ENCODE measurements around the gene RPS15. TPM values are rescaled to one million over a fixed set of nuclear protein-coding genes. Genes with fewer than 3 reads are reported as not detected.
A peak's percentile ranks its signal among the peaks of the same experiment; 100 is the strongest.

Gene RPS15
- total RNA-seq, 3 donors from 2014 or later: 2,317 to 2,484 (median 2,379) TPM

DNA sequence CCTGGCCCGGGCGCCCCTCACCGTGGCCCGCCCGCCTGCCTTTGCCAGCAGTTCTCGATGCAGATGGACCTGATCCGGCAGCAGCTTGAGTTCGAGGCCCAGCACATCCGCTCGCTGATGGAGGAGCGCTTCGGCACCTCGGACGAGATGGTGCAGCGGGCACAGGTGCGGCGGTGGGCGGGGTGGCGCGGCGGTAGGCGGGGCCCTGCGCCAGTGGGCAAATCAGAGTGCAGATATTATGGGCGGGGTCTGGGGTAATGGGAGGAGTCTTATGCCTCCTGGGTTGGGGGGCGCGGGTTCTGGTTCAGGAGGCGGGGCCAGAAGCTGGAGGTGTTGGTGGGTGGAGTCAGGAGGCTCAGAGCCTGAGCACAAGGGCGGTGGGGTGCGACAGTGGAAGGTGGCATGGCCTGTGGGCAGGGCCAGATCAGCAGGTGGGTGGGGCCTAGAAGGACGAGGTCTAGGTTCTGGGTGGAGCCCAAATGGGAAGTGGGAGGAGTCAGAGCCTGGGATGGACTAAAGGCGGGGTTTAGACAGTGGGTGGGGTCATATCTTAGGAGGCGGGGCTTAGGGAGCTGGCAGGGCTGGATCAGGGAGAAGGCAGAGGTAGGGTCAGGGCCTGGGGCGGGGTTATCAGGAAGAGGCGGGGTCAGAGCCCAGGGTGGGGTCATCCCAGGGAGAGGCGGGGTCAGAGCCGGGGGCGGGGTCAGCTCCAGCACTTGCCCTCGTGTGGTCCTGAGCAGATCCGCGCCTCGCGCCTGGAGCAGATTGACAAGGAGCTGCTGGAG is 17.3 kb downstream of the RPS15 start:
- Mint-ChIP-seq H3K9me3 (no peaks in the 10 kb centered on the region), H3K36me3 (ENCODE audit: insufficient read depth) (no peaks in the 10 kb centered on the region), H3K4me3 (peak overlapping the region; percentile 11), H3K4me1 (ENCODE audit: low read depth) (peaks cover 14% of the 10 kb centered on the region), H3K27me3 (ENCODE audit: low read depth) (peaks cover 63% of the 10 kb centered on the region)
- peak; percentile 69 to 71 for ATAC-seq
- no peak for DNase-seq

DNA sequence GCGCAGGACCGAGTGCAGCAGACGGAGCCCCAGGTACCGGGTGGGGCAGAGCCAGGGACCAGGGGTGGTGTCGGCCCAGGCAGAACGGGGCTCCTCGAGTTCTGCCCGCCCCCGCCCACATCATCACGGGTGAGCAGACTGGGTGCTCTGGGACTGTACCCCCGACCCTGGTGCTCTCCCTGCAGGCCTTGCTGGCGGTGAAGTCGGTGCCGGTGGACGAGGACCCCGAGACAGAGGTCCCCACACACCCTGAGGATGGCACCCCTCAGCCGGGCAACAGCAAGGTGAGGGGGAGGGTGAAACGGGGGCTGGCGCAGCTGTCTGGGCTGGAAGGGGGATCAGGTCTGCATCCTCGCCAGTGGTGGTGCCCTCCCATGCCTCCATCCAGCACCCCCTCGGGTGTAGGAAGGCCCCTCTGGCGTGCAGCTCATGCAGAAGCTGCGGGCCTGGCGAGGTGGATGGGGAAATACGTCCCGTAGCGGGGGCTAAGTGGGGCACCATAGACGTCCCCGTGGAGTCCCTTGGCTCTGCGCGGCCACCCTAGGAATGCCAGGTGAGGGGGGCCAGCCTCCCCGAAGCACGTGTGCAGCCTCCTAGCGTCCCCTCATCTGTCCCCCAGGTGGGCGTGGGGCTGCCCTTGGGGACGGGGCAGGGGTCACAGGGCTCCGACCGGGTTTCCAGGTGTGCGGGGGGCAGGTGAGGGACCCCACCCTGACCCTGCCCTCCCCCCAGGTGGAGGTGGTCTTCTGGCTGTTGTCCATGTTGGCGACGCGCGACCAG is 18.1 kb downstream of the RPS15 start:
- Mint-ChIP-seq H3K36me3 (ENCODE audit: insufficient read depth) (no peaks in the 10 kb centered on the region), H3K4me1 (ENCODE audit: low read depth) (peaks cover 11% of the 10 kb centered on the region), H3K9me3 (no peaks in the 10 kb centered on the region), H3K4me3 (no peak overlapping the region), H3K27me3 (ENCODE audit: low read depth) (peaks cover 55% of the 10 kb centered on the region)
- ATAC-seq (no peak), DNase-seq (no peak)

DNA sequence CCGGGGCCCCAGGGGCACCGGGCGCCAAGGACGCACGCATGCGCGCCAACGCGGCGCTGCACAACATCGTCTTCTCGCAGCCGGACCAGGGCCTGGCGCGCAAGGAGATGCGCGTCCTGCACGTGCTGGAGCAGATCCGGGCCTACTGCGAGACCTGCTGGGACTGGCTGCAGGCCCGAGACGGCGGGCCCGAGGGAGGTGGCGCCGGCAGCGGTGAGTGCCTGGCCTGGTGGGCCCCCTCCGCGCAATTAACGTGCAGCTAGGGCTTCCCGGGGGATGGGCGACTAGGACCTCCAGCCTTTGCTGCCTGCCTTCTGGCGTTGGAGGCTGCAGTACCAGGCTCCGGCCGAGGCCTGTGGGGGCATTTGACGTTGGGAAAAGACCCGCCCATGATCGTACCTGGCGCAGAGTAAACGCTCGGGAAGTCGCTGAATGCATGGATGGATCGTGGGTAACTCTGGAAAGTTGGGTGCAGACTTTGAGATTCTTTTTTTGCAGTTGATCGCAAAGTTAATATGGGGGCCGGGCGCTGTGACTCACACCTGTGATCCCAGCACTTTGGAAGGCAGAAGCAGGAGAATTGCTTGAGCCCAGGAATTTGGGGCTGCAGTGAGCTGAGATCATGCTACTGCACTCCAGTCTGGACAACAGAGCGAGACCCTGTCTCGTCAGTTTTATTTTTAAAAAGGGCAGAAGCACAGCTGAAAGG is 19.0 kb downstream of the RPS15 start:
- Mint-ChIP-seq H3K4me1 (ENCODE audit: low read depth) (peaks cover 11% of the 10 kb centered on the region), H3K4me3 (no peak overlapping the region), H3K9me3 (no peaks in the 10 kb centered on the region), H3K27me3 (ENCODE audit: low read depth) (peaks cover 49% of the 10 kb centered on the region), H3K36me3 (ENCODE audit: insufficient read depth) (no peaks in the 10 kb centered on the region)
- ATAC-seq: no peak
- DNase-seq: no peak

DNA sequence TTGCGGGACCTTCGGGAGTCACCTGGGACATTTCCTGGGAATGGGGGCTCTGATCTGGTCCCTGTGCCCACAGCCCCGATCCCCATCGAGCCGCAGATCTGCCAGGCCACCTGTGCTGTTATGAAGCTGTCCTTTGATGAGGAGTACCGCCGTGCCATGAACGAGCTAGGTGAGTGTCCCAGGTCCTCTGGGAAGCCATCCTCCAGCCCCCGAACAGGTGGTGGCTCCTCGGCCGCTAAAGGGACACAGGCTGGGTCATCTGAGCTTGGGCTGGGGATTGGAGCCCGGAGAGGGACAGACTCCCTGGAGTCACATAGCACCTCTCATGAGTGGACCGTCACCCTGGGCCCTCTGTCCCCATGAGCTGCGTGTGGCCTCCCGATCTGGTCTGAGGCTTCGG is 19.7 kb downstream of the RPS15 start:
- Mint-ChIP-seq H3K9me3 (no peaks in the 10 kb centered on the region), H3K36me3 (ENCODE audit: insufficient read depth) (no peaks in the 10 kb centered on the region), H3K27me3 (ENCODE audit: low read depth) (peaks cover 42% of the 10 kb centered on the region), H3K4me3 (no peak overlapping the region), H3K4me1 (ENCODE audit: low read depth) (peaks cover 11% of the 10 kb centered on the region)
- DNase-seq: no peak
- no peak for ATAC-seq

DNA sequence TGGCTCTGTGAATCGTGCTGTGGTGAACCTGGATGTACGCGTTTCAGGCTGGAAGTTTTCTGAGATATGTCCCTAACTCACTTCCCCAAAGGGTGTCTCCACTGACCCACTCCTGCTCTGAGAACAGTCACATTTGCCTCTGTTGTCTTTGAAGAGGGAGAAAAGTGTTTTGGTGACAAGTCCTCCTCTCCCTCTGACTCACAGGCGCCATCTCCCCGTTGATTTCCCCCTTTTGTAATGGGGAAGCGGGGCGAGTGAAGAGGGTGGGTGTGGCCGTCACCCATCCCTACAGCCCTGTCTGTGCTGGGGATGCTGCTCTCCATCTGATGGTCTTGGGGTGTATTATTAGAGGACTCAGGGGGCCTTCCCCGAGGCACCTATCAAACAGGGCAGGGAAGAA is 21.3 kb downstream of the RPS15 start:
- no peak for ATAC-seq
- DNase-seq: no peak
- H3K4me1 Mint-ChIP-seq (ENCODE audit: low read depth): peaks cover 8% of the 10 kb centered on the region
- no peak overlapping the region for H3K4me3 Mint-ChIP-seq
- no peaks in the 10 kb centered on the region for H3K36me3 Mint-ChIP-seq (ENCODE audit: insufficient read depth)
- no peaks in the 10 kb centered on the region for H3K9me3 Mint-ChIP-seq
- H3K27me3 Mint-ChIP-seq (ENCODE audit: low read depth): peaks cover 35% of the 10 kb centered on the region

DNA sequence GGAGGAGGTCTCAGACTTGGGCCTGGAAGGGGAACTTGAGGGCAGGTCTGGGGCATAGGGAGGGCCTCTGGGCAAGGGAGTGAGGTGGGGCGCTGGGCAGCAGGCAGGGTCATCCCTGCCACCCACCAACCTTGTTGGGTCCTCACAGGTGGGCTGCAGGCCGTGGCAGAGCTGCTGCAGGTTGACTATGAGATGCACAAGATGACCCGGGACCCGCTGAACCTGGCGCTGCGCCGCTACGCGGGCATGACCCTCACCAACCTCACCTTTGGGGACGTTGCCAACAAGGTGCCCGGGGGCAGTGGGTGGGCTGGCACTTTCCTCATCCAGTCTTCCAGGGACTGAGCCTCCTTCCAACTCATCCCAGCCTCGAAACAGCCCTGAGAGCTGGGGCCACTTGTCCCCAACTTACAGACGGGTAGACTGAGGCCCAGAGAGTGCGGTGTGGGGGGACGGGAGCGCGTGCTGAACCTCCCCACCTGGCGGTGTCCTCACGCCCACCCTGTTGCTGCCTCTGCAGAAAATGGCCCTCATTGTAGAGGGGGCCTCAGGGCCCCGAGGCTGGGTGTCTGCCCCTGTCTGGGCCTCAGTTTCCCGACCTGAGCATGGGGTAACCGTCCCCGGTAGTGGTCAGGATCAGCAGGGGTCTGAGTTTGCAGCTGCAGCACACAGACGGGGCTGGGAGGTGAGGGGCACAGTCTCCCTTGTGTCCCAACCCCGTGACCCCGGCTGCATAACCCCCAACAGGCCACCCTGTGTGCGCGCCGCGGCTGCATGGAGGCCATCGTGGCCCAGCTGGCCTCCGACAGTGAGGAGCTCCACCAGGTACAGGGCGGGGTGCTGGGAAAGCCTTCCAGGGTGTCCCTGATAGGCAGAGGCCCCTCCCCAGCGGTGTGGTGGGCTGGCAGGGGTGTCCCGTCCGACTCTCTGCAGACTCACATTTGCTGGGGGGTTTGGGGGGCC is 22.1 kb downstream of the RPS15 start:
- Mint-ChIP-seq H3K4me3 (no peak overlapping the region), H3K4me1 (ENCODE audit: low read depth) (peaks cover 6% of the 10 kb centered on the region), H3K36me3 (ENCODE audit: insufficient read depth) (no peaks in the 10 kb centered on the region), H3K27me3 (ENCODE audit: low read depth) (peaks cover 32% of the 10 kb centered on the region), H3K9me3 (no peaks in the 10 kb centered on the region)
- DNase-seq (no peak), ATAC-seq (no peak)

DNA sequence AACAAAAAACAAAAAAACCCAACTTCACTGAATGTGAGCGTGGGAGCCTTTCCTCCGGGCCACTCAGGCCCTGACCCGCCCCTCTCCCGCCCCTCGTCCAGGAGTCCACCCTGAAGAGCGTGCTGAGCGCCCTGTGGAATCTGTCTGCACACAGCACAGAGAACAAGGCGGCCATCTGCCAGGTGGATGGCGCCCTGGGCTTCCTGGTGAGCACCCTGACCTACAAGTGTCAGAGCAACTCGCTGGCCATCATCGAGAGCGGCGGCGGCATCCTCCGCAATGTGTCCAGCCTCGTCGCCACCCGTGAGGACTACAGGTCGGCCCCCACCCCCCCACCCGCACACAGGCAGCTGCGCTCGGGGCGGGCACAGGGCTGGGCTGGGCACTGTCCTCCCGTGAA is 23.7 kb downstream of the RPS15 start:
- H3K27me3 Mint-ChIP-seq (ENCODE audit: low read depth): peaks cover 29% of the 10 kb centered on the region
- peaks cover 2% of the 10 kb centered on the region for H3K4me1 Mint-ChIP-seq (ENCODE audit: low read depth)
- no peaks in the 10 kb centered on the region for H3K9me3 Mint-ChIP-seq
- DNase-seq (no peak), ATAC-seq (no peak)
- H3K4me3 Mint-ChIP-seq: no peak overlapping the region
- no peaks in the 10 kb centered on the region for H3K36me3 Mint-ChIP-seq (ENCODE audit: insufficient read depth)

DNA sequence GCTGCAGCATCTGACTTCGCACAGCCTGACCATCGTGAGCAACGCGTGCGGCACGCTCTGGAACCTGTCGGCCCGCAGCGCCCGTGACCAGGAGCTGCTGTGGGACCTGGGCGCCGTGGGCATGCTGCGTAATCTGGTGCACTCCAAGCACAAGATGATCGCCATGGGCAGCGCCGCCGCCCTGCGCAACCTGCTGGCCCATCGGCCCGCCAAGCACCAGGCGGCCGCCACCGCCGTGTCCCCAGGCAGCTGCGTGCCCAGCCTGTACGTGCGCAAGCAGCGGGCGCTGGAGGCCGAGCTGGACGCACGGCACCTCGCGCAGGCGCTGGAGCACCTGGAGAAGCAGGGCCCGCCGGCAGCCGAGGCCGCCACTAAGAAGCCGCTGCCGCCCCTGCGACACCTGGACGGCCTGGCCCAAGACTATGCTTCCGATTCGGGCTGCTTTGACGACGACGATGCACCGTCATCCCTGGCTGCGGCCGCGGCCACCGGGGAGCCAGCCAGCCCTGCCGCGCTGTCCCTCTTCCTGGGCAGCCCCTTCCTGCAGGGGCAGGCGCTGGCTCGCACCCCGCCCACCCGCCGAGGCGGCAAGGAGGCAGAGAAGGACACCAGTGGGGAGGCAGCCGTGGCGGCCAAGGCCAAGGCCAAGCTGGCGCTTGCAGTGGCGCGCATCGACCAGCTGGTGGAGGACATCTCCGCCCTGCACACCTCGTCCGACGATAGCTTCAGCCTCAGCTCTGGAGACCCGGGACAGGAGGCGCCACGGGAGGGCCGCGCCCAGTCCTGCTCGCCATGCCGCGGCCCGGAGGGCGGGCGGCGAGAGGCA is 27.2 kb downstream of the RPS15 start:
- Mint-ChIP-seq H3K36me3 (ENCODE audit: insufficient read depth) (no peaks in the 10 kb centered on the region), H3K4me3 (no peak overlapping the region), H3K9me3 (no peaks in the 10 kb centered on the region), H3K27me3 (ENCODE audit: low read depth) (peaks cover 11% of the 10 kb centered on the region), H3K4me1 (ENCODE audit: low read depth) (peaks cover 3% of the 10 kb centered on the region)
- peak in 1 of 2 donors; percentile 23 for ATAC-seq
- DNase-seq: no peak

DNA sequence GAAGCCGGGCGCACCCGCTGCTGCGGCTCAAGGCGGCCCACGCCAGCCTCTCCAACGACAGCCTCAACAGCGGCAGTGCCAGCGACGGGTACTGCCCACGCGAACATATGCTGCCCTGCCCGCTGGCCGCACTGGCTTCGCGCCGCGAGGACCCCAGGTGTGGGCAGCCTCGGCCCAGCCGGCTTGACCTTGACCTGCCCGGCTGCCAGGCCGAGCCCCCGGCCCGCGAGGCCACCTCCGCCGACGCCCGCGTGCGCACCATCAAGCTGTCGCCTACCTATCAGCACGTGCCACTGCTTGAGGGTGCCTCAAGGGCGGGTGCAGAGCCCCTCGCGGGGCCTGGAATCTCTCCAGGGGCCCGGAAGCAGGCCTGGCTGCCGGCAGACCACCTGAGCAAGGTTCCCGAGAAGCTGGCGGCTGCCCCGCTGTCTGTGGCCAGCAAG is 27.8 kb downstream of the RPS15 start:
- peaks cover 3% of the 10 kb centered on the region for H3K4me1 Mint-ChIP-seq (ENCODE audit: low read depth)
- ATAC-seq (no peak), DNase-seq (no peak)
- H3K27me3 Mint-ChIP-seq (ENCODE audit: low read depth): peaks cover 11% of the 10 kb centered on the region
- H3K4me3 Mint-ChIP-seq: no peak overlapping the region
- H3K9me3 Mint-ChIP-seq: no peaks in the 10 kb centered on the region
- H3K36me3 Mint-ChIP-seq (ENCODE audit: insufficient read depth): no peaks in the 10 kb centered on the region

DNA sequence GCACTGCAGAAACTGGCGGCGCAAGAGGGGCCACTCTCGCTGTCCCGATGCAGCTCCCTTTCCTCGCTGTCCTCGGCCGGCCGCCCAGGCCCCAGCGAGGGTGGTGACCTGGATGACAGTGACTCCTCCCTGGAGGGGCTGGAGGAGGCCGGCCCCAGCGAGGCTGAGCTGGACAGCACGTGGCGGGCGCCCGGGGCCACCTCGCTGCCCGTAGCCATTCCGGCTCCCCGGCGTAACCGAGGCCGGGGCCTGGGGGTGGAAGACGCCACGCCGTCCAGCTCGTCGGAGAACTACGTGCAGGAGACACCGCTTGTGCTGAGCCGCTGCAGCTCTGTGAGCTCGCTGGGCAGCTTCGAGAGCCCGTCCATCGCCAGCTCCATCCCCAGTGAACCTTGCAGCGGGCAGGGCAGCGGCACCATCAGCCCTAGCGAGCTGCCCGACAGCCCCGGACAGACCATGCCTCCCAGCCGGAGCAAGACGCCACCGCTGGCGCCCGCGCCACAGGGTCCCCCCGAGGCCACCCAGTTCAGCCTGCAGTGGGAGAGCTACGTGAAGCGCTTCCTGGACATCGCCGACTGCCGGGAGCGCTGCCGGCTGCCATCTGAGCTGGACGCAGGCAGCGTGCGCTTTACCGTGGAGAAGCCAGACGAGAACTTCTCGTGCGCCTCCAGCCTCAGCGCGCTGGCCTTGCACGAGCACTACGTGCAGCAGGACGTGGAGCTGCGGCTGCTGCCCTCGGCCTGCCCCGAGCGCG is 28.4 kb downstream of the RPS15 start:
- H3K9me3 Mint-ChIP-seq: no peaks in the 10 kb centered on the region
- ATAC-seq (no peak), DNase-seq (no peak)
- peaks cover 5% of the 10 kb centered on the region for H3K4me1 Mint-ChIP-seq (ENCODE audit: low read depth)
- no peak overlapping the region for H3K4me3 Mint-ChIP-seq
- H3K27me3 Mint-ChIP-seq (ENCODE audit: low read depth): peaks cover 11% of the 10 kb centered on the region
- H3K36me3 Mint-ChIP-seq (ENCODE audit: insufficient read depth): no peaks in the 10 kb centered on the region

DNA sequence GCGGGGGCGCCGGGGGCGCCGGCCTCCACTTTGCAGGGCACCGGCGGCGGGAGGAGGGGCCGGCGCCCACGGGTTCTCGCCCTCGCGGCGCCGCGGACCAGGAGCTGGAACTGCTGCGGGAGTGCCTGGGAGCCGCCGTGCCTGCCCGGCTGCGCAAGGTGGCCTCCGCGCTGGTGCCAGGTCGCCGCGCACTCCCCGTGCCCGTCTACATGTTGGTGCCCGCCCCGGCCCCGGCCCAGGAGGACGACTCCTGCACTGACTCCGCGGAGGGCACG is 29.0 kb downstream of the RPS15 start:
- Mint-ChIP-seq H3K9me3 (no peaks in the 10 kb centered on the region), H3K36me3 (ENCODE audit: insufficient read depth) (no peaks in the 10 kb centered on the region), H3K4me3 (no peak overlapping the region), H3K27me3 (ENCODE audit: low read depth) (peaks cover 11% of the 10 kb centered on the region), H3K4me1 (ENCODE audit: low read depth) (peaks cover 5% of the 10 kb centered on the region)
- DNase-seq (no peak), ATAC-seq (no peak)

DNA sequence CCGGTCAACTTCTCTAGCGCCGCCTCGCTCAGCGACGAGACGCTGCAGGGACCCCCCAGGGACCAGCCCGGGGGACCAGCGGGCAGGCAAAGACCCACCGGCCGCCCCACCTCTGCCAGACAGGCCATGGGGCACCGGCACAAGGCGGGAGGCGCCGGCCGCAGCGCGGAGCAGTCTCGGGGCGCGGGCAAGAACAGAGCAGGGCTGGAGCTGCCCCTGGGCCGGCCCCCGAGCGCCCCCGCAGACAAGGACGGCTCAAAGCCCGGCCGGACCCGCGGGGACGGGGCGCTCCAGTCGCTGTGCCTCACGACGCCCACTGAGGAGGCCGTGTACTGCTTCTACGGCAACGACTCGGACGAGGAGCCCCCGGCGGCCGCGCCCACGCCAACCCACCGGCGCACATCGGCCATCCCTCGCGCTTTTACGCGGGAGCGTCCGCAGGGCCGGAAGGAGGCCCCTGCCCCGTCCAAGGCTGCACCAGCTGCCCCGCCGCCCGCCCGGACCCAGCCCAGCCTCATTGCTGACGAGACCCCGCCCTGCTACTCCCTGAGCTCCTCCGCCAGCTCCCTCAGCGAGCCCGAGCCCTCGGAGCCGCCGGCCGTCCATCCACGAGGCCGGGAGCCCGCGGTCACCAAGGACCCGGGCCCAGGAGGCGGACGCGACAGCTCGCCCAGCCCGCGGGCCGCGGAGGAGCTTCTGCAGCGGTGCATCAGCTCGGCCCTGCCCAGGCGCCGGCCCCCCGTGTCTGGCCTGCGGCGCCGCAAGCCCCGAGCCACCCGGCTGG is 29.5 kb downstream of the RPS15 start:
- no peaks in the 10 kb centered on the region for H3K9me3 Mint-ChIP-seq
- ATAC-seq (no peak), DNase-seq (no peak)
- no peaks in the 10 kb centered on the region for H3K36me3 Mint-ChIP-seq (ENCODE audit: insufficient read depth)
- H3K27me3 Mint-ChIP-seq (ENCODE audit: low read depth): peaks cover 11% of the 10 kb centered on the region
- no peak overlapping the region for H3K4me3 Mint-ChIP-seq
- peaks cover 5% of the 10 kb centered on the region for H3K4me1 Mint-ChIP-seq (ENCODE audit: low read depth)
